ENCODE results near the gene TMEM215.

DNA sequence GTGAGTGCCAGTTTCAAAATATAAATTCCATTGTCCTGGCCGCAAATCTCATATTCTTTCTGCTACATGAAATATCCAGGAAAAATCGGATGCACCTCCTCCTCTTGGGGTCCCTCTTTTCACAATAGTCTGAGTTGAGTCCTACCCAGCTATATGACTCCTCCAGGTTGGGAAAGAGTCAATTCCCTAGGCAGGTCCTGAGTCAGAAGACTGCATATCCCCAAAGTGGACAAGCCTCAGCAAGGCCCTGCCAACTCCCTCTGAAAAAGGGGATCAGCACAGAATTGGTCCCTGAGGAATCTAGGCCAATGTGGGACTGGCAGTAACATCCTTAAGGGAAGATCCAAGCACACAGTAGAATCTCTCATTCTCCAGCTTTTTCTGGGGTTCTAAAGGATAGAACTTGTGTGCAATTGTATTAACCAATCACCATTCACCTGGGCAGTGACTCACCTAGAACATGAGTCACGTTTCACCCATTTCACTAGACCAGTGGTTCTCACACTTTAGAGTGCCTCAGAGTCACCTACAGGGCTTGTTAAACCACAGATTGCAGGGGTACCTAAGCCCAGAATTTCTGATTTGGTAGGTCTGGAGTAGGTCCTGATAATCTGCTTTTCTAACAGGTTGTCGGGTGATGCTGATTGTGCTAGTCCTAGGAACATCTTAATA is 44.7 kb upstream of the TMEM215 start:
- TF ChIP-seq CTCF (IDR thresholded peaks at IDR 0.05), result no peak
- TF ChIP-seq SIN3A (IDR thresholded peaks at IDR 0.05; ENCODE audit: borderline replicate concordance, insufficient read depth, low read depth, low read length), result no peak
- no peak for TF ChIP-seq REST (IDR thresholded peaks at IDR 0.05; ENCODE audit: insufficient read depth in 1 of 2, low read depth in 2 of 2, low read length in 1 of 2)
